ENCODE measurements around the gene DISP1.
"Not testable (repeated sequence)": the region's sequence is repeated elsewhere in the genome, so short reads cannot be mapped to it uniquely, and the experiment has no call there.

Gene DISP1

DNA sequence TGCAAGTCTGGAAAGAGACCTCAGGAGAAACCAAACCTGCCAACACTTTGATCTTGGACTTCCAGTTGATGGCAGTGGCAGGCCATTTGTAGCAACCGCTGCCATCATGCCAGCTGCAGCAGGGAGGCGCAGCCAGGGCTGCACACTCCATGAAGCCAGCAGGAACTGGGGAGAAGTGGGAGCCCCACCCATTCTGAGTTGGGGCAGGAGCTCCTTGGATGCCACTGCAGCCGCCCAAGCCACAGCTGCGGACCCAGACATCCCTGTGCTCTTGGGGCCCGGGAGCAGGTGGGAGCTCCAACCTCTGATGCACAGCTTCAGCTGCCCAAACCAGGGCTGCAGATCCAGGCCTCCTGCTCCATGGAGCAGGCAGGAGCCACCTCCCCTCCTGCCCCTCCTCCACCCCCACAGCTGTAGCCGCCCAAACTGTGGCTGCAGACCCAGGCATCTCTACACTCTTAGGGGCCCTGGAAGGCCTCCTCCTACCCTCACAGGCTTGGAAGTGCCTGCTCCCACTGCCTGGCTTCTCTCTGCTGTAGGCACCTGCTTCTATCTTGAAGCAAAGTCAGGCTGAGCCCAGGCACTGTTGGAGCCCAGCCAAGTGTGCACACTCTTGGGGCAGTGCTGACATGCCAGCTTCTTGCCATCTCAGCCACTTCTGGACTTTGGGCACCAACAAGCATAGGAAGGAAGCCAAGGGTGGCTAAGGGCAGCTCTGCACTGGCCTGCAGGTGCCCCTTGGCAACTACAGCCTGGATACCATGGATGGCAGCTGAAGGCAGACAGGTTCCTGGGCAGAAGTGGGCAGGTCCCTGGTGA lies 20.0 kb upstream of the DISP1 start:
- DNase-seq: no peak

DNA sequence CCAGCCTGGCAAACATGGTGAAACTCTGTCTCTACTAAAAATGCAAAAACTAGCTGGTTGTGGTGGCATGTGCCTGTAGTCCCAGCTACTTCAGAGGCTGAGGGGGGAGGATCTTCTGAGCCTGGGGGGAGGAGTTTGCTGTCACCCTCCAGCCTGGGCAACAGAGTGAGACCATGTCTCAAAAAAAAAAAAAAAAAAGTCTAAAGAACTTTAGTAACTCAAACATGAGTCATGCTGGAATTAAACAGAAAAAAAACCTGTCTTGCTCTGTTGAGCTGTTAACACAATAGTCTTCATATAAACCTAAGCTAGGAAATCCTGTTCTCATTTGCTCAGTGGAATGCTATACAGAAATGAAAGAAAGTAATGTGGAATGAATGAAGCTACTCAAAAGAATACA lies 16.7 kb upstream of the DISP1 start:
- peak; percentile 41 for DNase-seq

DNA sequence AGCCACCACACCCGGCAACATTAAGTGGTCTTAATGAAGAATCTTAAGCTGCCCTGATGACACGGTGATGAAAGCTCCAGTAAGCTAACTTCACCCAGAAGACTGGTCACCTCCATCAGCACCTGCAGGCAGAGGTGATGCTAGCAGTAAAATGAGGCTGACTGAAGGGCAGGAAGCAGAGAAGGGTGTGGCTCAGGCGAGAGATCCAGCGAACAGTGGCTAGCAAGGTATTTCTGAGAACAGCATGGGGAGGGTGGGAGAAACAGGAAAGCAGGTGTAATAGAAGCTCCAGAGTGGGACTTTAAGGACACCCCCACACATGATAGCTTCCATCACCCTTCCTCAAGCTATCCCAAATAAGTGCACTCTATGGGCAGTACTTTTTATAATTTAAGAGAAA lies 15.9 kb upstream of the DISP1 start:
- DNase-seq: no peak

DNA sequence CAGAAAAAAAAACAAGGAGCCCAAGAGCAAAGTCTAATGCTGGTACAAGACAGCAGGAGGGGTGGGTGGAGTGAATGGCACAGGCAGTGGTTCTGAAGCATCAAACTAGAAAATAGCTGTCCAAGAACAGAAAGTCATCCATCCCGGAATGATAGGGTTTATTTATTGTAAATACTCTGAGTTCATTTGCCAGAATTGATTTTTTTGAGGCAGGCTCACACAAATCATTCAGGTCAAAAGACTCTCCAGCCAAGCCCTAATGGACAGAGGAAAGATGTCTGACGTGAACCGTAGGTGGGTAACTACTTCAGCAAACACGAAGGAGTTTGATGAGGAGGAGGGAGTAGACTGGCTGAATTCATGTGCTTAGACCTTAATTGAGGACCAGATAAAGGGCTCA lies 13.8 kb upstream of the DISP1 start:
- no peak for DNase-seq

DNA sequence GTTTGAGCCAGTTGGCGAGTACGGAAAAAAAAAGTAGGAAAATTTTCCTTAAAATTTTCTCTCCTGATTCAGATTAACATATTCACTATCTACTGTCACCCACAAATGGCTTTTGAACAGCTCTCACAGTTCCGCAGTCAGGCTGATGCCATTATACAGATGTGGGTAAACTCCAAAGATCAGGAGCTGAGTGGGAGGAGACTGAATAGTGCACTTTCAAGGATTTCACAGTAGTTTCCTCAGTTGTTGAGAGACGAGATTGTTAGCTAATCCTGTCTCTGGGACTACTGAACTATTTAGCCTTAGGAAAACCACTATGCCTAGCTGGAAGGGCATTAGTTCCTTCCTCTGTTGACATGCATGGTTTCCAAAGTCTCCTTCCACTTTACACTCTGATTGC lies 3.2 kb upstream of the DISP1 start:
- DNase-seq: no peak

DNA sequence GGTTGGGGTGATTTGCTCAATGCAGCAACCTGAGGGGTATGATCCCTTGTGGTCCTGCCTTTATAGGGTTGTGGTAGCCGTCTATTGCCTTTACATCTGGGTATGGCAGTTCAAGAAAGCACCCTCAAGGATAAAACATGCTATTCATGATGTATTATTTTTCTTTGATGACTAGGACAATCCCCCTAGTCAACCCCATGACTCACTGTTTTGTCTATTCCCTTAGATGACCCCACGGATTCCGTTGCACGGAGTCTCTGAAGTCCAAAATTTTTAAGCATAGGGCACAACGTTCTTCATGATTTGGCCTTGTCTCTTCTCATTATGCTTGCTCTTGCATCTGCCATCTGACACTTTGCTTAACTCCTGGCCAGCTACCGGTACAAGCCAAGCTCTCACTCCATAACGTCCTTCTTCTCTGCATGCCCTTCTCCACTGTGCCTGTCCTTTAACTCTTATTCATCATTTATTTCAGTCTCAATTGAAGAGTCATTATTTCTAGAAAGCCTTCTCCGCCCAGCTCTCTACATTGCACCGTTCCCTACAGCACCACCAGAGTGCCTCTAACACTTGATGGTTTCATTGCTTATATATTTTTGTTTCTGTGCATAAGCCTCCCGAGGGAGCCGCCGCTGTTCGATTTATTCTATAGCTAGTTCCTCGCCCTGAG lies 838 bp upstream of the DISP1 start:
- no peak for DNase-seq

DNA sequence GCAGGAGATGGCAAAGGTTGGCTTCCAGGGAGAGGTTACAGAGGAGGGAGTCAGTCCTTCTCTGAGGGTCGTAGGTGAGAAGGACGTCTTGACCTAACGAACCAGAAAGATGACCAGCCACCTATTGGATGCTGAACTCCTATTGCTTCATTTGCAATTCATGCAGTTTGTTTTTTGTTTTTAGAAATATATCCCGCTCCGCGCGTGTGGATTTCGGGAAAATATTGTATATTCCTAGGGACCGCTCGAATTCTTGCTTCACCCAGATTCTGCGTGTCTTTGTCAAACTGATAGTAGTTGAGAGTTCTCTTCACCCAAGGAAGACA lies 564 bp downstream of the DISP1 start:
- no peak for DNase-seq

DNA sequence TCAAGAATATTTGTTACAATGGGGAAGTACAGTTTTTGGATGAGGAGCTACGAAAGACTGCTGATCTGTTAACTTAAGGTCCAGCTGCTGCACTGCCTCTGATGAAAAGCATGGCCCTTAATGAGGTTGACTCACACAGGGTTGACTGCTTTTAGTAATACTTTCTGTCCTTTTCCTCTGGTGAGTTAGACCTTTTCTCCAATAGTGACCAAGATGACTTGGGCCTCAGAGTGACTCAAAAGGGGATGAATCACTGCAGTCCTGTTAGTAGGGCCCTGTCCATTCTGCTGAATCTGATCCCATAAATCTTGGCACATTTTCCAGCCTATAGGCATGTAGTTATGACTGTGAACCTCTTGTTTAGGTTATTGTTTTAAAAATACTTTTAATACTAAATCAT lies 2.7 kb downstream of the DISP1 start:
- DNase-seq: peak; percentile 79

DNA sequence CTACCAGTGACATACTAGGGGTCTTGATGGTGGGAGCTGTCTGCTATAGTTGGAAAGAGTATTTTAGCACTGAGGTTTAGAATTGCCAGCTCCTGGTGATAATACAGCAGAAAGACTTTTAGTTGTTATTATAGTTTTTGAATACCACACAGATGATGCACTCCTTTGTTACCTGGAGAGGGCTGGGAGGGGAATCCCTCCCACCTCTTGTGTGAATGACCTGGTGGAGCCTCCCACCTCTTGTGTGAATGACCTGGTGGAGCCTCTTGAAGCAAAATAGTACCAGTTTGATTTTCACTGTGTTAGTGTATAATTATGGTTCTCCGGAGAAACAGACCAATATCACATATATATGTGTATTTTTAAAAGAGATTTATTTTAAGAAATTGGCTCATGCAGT lies 3.3 kb downstream of the DISP1 start:
- DNase-seq: no peak

DNA sequence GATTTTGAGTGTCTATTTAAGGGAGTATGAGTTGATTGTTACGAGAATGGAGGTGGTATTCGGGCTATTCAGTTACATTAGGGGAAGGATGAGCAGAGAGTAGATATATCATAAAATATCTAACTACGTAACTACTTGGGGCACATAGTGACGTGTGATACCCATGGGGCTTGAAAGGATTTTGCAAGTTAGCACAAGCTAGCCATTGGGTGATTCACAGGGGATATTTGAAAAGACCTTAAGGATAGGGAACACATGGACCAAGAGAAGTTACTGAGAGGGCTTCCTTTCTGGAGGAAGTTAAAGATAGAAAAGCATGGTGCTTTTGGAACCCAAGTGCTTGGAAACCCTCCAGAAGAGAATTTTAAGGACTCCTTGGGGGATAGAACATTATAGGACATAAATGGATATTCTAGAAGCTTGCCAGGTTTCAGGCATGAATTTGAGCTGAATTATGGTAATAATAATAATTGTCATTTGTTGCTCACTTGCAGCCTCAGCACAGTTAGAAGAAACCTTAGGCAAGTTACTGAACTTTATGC lies 5.4 kb downstream of the DISP1 start:
- DNase-seq: no peak

DNA sequence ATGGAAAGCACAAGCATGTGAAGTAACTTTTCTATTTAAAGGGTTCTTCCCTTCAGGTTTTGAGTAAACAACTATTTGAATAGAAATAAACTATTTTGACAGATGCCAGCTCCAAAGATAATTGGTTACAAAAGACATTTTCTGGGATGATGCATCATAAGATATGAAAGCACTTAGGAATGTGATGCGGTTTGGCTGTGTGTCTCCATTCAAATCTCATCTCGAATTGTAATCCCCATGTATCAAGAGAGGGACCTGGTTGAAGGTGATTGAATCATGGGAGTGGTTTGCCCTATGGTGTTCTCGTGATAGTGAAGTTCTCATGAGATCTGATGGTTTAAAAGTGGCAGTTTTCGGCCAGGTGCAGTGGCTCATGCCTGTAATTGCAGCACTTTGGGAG lies 6.4 kb downstream of the DISP1 start:
- no peak for DNase-seq

DNA sequence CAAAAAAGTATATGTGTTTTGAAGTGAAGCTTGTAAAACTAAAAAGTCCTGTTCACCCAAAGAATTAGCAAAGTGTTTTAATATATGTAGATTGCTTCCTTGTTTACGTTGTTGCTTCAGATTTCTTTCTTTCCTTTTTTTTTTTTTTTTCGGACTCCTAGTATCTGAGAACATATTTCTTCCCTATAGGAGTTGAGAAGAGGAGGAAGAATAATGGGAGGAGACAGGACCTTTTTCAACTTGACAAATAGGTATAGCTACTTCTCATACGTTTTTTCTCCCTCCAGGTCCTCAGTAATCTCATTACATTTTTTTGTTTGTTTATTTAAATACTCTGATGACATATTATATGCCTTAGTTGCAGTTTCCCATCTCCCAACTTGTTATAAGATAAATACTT lies 8.9 kb downstream of the DISP1 start:
- DNase-seq: no peak

DNA sequence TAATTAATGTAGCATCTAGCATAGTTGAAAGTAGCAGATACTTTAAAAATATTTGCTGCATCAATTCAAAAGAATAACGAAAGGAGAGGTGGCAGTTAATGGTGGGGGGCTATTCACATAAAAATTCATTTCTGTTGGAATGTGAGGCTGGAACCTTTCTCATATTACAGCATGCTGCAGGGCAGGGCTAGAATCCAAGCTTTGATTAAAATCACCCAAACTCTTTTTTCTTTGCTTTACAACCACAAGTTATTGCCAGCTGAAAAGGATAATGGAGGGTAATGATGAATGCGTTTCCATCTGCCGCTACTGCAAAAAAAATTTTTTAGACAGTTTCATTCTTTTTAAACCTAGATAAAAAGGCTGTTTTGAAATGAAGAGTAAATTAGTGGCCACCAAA lies 9.8 kb downstream of the DISP1 start:
- peak; percentile 24 for DNase-seq

DNA sequence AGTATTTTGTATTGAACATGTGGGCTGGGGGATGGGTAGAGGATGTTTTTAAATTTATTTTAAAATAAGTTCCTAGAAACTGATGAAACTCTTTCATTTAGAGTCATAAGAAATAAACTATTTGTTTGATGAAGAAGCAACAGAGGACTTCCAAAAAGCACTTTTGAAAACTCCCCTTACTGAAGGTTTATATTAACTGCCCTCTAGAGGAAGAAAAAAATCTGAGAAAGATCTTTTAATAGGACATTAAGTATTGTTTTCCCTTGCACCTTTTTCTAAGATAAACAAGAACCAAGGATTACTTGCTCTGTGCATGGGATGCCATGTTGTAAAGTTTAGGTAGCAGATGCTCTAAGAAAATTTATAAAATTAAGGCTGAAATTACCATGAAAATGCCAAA lies 14.1 kb downstream of the DISP1 start:
- DNase-seq: no peak

DNA sequence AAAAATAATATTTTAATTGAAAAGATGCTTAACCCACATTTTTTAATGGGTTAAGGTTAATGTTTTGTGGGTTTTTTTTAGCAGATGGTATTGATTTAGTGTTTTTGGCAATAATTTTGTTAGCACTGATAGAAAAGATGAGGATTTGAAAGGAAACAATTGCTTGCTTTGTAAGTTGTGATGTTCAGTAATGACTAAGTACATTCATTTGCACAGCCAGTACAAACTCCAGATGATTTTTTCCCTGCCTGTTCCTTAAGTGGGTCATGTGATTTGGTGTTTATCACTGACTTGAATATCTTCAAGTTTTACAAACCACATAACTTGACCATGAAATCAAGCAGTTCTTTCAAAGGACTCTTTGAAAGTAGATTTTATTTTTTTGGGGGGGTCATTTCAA lies 15.0 kb downstream of the DISP1 start:
- DNase-seq: no peak

DNA sequence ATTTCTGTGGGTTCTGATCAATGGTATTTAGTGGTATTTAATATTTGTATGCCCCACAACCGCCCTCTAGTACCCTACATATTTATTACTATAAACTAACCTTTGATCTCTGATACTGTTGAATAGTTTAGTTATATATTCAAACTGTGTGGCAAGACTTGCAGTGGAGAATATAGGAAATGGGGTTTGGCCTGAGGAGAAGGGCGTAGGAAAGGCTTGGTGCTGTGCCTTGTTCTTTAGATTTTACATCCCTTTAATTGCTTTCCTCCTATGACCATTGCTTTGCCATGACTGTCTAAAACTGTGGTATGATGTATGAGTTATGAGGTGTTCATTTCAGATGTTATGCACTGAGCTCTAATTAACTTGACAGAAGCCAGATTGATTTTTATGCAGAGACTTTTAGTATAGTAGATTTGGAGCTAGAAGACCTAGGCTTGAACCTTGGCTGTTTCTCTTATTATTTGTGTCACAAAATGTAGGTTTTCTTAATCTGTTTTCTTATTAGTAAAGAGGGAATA lies 18.6 kb downstream of the DISP1 start:
- no peak for DNase-seq

DNA sequence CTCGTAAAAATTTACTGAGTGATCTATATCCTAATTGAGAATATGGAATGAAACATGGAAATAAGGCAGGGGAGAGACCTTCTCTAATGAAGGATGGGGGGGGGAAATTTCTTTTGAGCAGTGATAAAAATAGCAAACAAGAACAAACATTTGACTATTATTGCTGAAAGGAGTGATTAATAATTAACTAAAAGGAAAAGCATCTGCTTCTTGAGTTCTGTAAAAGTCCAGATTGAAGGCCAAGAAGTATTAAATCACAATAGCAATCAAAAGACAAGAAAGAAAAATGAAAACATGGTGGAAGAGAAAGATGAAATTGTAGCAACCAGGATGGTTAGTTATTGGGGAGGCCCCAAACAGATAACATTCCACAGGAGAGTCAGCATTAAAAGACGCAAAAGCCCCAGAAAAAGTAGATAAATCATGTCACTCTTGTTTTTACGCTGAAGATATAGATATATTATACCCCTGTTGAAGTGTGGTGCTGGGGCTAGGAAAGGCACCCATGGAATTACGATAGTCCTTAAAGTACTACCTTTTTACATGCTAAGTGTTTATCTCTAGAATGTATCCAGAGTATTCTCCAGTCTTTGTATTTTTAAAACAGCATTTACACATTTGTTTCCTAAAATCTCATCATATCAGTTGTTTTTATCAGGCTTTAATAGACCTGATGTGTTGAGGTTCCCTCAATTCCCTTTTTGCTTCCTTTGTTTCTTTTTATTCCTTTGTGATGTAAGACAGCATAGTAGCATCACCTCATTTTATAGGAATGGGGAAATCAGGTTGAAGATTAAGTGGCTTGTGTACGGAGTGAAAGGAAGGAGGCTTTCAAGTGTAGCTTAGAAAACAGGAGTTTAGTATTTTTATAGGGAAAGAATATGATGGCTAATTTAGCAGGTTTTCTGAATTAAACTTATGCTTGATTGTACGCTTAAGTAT lies 28.9 kb downstream of the DISP1 start:
- DNase-seq: no peak

DNA sequence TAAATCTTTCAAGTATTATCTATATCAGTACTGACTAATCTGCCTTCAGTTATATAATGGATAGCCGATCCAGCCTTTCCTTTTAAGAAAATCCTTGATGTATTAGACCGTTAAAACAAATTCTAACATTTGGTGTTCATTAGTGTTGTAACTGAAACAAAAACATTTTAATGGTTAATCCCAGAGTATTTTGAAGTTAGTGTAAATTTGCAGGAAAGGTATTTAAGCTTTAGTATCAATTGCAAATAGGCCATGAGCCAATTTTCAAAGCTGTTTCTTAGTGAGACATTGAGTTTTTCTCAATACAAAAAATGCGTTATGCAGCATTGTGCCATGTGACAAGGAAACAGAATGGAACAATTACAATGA lies 29.6 kb downstream of the DISP1 start:
- peak; percentile 39 for DNase-seq

DNA sequence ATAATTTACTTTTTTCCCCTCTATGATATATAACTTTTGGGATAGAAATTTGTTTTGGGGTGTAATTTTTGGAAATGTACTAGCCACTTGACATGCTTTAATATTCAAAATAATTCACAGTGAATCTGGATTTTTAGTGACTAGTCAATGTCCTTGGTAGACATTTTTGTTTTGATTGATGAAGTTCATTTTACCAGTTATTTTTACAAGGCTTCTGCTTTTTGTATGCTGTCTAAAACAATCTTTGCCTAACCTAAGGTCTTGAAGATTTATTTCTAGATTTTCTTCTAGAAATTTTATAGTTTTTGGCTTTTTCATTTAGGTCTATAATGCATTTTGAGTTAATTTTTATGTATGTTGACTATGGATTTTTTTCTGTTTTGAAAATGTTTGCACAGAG lies 30.9 kb downstream of the DISP1 start:
- DNase-seq: no peak

DNA sequence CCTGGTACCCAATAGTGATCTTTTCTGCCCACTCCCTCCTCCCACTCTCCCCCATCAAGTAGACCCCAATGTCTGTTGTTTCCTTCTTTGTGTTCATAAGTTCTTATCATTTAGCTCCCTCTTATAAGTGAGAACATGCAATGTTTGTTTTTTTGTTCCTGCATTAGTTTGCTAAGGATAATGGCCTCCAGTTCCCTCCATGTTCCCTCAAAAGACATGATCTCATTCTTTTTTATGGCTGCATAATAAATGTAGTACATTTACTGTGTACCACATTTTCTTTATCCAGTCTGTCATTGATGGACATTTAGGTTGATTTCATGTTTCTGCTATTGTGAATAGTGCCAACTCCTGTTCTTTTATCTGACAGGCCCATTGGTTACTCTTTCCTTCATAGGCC lies 35.7 kb downstream of the DISP1 start:
- not testable (repeated sequence) for DNase-seq

DNA sequence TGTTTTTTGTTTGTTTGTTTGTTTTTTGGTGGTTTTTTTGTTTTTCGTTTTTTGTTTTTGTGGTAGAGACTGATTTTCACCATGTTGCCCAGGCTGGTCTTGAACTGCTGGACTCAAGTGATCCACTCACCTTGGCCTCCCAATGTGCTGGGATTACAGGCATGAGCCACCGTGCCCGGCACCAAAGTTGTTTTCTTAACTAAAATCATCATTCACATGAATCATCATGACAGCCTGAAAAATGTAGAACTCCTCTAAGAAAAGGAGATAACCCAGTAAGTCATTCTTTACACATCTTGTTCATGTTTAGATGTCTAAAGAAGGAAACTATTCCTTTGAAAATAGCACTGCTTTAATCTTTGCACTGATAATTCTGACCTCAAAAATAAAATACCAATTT lies 37.5 kb downstream of the DISP1 start:
- peak; percentile 1 for DNase-seq

DNA sequence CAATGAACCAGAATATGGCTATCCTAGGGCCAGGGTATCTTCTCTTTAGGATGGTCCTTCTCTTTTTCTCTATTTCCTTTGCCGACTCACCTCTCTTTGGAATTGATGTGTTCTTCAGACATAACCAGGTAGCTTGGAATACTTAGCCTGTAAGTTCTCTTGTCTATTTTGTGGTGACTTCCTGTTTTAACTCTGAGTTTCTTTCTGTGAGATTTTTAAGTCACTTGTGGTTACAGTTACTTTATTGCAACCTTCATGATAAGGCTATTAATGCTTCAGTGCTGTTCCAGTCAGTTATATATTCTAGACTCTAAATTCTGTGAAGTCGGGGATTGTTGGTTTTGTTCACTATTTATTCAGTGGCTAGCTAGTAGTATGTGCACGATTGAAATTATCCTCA lies 46.2 kb downstream of the DISP1 start:
- no peak for DNase-seq

Data from fibroblast of skin of right quadriceps (primary cell).